Cerebellar nuclear complex (tissue), 1 donor: Measurements from ENCODE around the gene FUT7.

Experiments
- DNase-seq, 2 experiments: peaks; one replicate each; lab custom pipeline; 2025; lab: John Stamatoyannopoulos, UW

FUT7 gene

GRCh38 chr9:137031904-137032640, at the start of gene FUT7:
Gene FUT7 (minus strand): TSS chr9:137032088. CDS start chr9:137031991, 97 bp downstream.
- no peak for DNase-seq

GRCh38 chr9:137080260-137081122, 48.6 kb upstream of the FUT7 start:
- no peak for DNase-seq

DNA sequence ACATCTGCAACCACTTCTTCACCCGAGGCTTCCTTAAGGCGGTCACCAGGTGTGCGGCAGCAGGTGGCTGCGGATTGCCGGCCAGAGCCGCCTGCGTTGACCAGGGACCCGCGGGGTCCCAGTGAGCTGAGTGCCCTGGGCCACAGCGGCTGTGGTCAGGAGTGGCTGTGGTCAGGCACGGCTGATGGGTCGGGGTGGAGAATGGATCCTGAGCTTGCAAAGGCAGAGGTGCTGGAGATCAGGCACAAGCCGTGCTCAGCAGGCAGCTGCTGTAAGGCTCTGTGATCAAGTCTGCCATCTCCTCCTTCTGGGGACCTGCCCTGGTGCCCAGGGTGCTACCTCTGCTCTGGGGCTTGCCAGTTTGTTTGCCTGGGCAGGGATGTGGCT, 47.5 kb upstream of the FUT7 start:
- no peak for DNase-seq

DNA sequence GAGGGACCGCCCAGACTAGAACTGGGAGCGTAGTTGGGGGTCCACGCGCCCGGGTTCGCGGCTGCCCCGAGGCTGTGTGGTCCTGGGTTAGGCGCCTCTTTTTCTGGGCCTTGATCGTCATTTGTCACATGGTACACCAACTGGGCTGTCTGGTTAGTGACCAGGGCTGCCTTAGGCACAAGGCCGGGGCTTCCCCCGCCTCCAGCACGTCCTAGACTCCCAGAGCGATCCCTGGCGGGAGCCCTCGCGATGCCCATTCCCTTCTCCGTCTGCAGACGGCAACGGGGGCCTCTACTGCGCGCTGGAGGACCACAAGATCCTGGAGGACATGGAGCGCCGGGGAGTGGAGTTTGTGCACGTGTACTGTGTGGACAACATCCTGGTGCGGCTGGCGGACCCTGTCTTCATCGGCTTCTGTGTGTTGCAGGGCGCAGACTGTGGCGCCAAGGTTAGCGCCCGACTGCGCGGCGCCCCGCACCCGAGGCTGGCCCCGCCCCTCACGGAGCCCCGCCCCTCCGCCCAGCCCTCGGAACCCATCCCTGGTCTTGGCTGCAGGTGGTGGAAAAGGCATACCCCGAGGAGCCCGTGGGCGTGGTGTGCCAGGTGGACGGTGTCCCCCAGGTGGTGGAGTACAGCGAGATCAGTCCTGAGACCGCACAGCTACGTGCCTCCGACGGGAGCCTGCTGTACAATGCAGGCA, 47.0 kb upstream of the FUT7 start:
- DNase-seq = no peak

- DNase-seq = no peak
Observed at GRCh38 chr9:137077758-137078693, 46.1 kb upstream of the FUT7 start.

GRCh38 chr9:137077010-137077747, 45.3 kb upstream of the FUT7 start, which contains the start of gene UAP1L1:
Gene UAP1L1 (plus strand): TSS chr9:137077517. CDS start chr9:137077533, 16 bp downstream.
- no peak for DNase-seq

DNA sequence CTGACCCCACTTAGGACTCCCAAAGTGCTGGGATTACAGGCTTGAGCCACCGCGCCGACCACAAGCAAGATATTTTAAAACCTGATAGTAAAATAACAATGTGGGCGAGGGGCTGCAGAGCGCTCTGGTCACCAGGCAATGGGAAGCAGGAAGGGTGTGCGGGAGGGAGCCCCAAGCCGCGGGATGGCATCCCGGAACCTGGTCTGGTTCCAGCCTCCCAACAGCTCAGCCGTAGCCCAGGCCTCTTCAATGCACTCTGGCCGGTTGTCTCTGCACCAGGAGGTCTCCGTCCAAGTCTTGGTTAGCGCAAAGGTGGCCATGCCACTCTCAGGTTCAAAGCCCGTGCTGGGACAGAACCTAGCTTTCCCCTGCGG, 44.7 kb upstream of the FUT7 start:
- DNase-seq = no peak

DNA sequence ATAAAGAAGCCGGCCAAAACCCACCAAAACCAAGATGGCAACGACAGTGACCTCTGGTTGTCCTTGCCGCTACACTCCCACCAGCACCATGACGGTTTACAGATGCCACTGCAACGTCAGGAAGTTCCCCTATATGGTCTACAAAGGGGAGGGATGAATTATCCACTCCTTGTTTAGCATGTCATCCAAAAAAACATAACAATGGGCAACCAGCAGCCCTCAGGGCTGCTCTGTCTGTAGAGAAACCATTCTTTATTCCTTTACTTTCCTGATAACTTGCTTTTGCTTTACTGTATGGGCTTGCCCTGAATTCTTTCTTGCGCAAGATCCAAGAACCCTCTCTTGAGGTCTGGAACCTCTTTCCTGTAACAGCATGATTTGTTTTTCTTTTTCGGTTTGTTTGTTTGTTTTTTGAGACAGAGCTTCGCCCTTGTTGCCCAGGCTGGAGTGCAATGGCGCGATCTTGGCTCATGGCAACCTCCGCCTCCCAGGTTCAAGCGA, 43.4 kb upstream of the FUT7 start:
- no peak for DNase-seq

- DNase-seq = no peak
Observed at GRCh38 chr9:137074657-137075274, 42.9 kb upstream of the FUT7 start.

- no peak for DNase-seq
Observed at GRCh38 chr9:137073992-137074399, 42.1 kb upstream of the FUT7 start.

DNA sequence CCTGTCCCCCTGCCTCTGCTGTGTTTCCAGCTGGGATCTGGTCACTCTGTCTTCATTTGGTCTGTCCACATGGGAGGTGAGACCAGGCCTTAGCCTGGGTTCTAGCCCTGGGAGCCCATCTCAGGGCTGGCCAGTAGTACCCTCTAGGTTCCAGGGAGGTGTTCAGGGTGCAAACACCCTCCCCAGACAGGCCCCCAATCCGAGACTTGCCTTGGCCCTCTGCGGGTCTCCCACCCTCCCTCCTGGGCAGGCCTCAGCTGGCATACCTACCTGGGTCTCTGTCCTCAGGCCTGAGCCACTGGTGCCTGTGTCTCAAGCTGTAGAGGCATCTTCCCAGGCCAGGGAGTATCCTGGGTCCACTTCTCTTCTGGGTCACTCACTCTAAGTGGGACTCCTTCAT, 39.4 kb upstream of the FUT7 start:
- no peak for DNase-seq

GRCh38 chr9:137070906-137071275, 39.0 kb upstream of the FUT7 start:
- no peak for DNase-seq

GRCh38 chr9:137070201-137070905, 38.5 kb upstream of the FUT7 start, which contains the start of gene SAPCD2:
Gene SAPCD2 (minus strand): TSS chr9:137070557. CDS start chr9:137070460, 97 bp downstream.
- peak in 1 of 2 experiments; percentile 36 for DNase-seq

- DNase-seq = no peak
Observed at GRCh38 chr9:137069508-137070091, 37.7 kb upstream of the FUT7 start.

DNA sequence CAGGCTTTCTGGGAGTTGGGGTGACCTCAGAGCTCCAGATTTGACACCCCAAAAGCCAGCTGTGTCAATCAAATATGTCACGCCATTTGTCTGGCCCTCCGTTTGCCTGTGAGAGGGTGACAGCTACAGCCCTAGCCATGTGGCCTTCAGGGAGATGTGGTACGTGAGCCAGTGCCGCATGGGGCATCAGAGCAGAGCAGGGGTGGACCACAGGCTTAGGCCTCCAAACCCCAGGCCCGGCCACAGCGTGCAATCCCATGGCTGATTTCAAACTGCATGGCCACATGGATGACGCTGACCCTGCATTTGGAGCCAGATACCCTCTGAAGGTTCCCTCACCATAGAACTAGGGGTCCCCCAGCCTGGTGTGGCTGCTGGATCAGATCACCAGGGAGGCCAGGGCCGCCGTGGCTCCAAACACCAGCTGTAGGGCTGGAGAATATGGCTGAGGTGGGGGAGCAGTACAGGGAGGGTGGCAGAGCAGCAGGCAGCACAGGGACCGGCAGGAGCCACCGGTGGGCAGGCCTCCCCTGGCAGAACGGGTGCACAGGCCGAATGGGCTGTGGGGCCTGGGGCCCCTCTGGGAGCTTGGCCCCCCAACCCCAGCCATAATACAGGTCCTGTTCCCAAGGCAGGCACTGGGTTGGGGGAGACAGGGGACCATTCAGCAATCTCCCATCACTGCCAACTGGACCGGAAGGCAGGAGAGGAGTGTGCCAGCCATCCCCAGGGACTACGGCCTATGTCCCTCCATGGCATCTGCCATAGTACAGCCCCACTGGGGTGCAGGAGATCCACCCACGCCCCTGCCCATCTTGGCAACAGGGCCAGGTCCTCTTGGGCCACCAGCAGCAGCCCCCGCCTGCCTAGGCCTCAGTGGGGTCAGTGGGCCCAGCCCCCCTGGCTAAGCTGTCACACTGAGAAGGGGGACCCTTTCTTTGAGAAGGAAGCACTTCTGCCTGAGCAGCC, 36.9 kb upstream of the FUT7 start:
- DNase-seq = no peak

DNA sequence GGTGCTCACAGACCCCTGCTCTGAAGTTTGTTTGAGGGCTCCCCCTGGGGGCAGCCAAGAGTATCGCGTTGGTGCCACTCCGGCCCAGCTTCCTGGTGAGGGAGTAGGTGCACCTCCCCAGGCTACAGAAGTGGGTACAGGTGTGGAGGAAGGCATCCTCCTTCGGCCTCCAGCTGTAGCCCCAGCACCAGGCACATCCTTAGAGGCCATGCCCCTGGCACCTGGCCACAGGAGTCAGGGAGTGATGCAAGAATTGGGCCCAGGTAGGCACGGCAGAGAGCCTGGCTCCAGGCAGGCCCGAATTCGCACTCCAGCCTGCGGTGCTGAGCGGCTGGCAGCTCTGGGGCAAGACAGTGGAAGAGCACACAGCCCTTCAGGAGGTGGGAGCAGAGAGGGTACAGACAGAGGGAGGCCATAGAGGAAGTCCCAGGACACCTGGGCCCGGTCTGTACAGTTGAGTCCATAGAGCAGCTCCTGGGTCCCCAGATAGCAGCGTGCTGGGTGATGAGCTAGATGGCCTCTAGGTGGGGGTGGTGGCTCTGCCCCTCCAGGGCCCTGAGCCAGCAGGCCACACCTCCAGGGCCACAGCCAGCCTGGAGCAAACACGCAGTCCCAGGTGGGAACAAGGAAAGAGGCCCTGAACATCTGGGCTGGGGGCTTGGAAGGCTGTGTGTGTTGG, 36.1 kb upstream of the FUT7 start:
- DNase-seq = peak in 1 of 2 experiments; percentile 21
